HS-27A (cell line): Measurements from ENCODE around the gene GSK3B.

Experiments
- DNase-seq: peaks from one replicate; pipeline ENCODE4 v3.0.0-alpha.2; 2012; ENCODE audit warnings: low read depth, missing footprints

The GSK3B gene

DNA sequence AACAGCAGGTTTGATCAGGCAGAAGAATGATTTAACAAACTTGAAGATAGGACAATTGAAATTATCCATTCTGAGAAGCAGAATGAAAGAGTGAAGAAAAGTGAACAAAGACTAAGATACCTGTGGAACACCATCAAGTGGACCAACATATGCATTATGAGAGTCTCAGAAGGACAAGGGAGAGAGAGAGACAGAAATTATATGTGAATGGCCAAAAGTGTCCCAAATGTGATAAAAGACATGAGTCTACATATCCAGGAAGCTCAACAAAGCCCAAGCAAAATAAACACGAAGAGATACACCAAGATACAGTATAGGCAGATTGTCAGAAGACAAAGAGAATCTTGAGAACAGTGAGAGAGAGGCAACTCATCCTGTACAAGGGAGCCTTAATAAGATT lies 317.9 kb downstream of the GSK3B start:
- no peak for DNase-seq

DNA sequence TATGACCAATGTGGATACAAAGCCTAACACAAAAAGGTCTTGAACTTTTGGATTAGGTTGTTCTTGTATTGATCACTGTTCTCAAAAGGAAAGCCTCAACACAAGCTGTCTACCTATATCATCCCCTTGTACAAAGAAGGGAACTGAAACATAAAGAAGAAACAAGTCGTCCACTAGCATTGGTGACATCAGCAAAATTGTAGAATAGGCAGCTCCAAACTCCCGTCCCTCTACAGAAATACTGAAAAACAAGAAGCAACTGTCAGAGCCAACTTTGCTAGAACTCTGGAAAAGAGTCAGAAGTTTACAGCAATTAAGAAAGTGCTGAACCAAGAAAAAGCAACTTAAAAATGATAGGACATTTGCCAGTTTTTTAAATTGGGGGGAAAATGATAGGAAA lies 319.8 kb downstream of the GSK3B start:
- no peak for DNase-seq
